GM19193 (cell line): Measurements from ENCODE around the gene PLXNA4.

Experiments used
- POLR2A ChIP-seq: IDR thresholded peaks from 4 replicates; pipeline ENCODE4 v1.6.1; 2011; ENCODE audit not compliant: insufficient read depth, insufficient read length; ENCODE audit errors: extremely low read depth

PLXNA4 gene

GRCh38 chr7:132495936-132496335 is 80.3 kb downstream of the PLXNA4 start:
- TF ChIP-seq POLR2A: no peak

GRCh38 chr7:132494474-132494873 is 81.8 kb downstream of the PLXNA4 start:
- no peak for TF ChIP-seq POLR2A

GRCh38 chr7:132492823-132493445 is 83.3 kb downstream of the PLXNA4 start:
- TF ChIP-seq POLR2A: no peak

- TF ChIP-seq POLR2A: no peak
These were observed 84.8 kb downstream of the PLXNA4 start for GRCh38 chr7:132491391-132491945.

- no peak for TF ChIP-seq POLR2A
These were observed 85.8 kb downstream of the PLXNA4 start for GRCh38 chr7:132490474-132490873.

- no peak for TF ChIP-seq POLR2A
These were observed 86.5 kb downstream of the PLXNA4 start for GRCh38 chr7:132489776-132490237.

GRCh38 chr7:132488634-132489302 is 87.5 kb downstream of the PLXNA4 start:
- no peak for TF ChIP-seq POLR2A

- TF ChIP-seq POLR2A: no peak
These were observed 90.0 kb downstream of the PLXNA4 start for GRCh38 chr7:132486274-132486610.

GRCh38 chr7:132485600-132486273 is 90.5 kb downstream of the PLXNA4 start:
- TF ChIP-seq POLR2A: no peak

- no peak for TF ChIP-seq POLR2A
These were observed 91.1 kb downstream of the PLXNA4 start for GRCh38 chr7:132485136-132485535.

GRCh38 chr7:132482866-132483265 is 93.4 kb downstream of the PLXNA4 start:
- TF ChIP-seq POLR2A: no peak

GRCh38 chr7:132480534-132480933 is 95.7 kb downstream of the PLXNA4 start:
- TF ChIP-seq POLR2A: no peak

- TF ChIP-seq POLR2A: no peak
These were observed 99.7 kb downstream of the PLXNA4 start for GRCh38 chr7:132476541-132476940.

- TF ChIP-seq POLR2A: no peak
These were observed 100.6 kb downstream of the PLXNA4 start for GRCh38 chr7:132475669-132476116.

GRCh38 chr7:132475037-132475668 is 101.1 kb downstream of the PLXNA4 start:
- TF ChIP-seq POLR2A: no peak

GRCh38 chr7:132472463-132473120 is 103.7 kb downstream of the PLXNA4 start:
- TF ChIP-seq POLR2A: no peak

GRCh38 chr7:132471515-132471914 is 104.8 kb downstream of the PLXNA4 start:
- no peak for TF ChIP-seq POLR2A
